ENCODE measurements around the gene FCMR.

Gene FCMR

GRCh38 chr1:206922524-206922923 lies 783 bp upstream of the FCMR start:
- ATAC-seq: no peak
- TF ChIP-seq PPARA (CRISPR knock-in tag; IDR thresholded peaks at IDR 0.05; ENCODE audit: borderline replicate concordance): no peak
- TF ChIP-seq, protein P1, sequence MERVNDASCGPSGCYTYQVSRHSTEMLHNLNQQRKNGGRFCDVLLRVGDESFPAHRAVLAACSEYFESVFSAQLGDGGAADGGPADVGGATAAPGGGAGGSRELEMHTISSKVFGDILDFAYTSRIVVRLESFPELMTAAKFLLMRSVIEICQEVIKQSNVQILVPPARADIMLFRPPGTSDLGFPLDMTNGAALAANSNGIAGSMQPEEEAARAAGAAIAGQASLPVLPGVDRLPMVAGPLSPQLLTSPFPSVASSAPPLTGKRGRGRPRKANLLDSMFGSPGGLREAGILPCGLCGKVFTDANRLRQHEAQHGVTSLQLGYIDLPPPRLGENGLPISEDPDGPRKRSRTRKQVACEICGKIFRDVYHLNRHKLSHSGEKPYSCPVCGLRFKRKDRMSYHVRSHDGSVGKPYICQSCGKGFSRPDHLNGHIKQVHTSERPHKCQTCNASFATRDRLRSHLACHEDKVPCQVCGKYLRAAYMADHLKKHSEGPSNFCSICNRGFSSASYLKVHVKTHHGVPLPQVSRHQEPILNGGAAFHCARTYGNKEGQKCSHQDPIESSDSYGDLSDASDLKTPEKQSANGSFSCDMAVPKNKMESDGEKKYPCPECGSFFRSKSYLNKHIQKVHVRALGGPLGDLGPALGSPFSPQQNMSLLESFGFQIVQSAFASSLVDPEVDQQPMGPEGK (CRISPR knock-in tag; IDR thresholded peaks at IDR 0.05; ENCODE audit: borderline replicate concordance): no peak
- no peak for TF ChIP-seq ZFP30 (CRISPR knock-in tag; IDR thresholded peaks at IDR 0.05)
- no peak for TF ChIP-seq SNAI2 (CRISPR knock-in tag; IDR thresholded peaks at IDR 0.05)
- no peak for TF ChIP-seq BACH2 (CRISPR knock-in tag; IDR thresholded peaks at IDR 0.05; ENCODE audit: borderline replicate concordance)
- no peak for TF ChIP-seq ZFP3 (CRISPR knock-in tag; IDR thresholded peaks at IDR 0.05)
- TF ChIP-seq TSHZ2 (CRISPR knock-in tag; IDR thresholded peaks at IDR 0.05): no peak
- no peak for TF ChIP-seq RARB (CRISPR knock-in tag; IDR thresholded peaks at IDR 0.05)
- TF ChIP-seq TCF4 (CRISPR knock-in tag; IDR thresholded peaks at IDR 0.05; ENCODE audit: borderline replicate concordance): no peak
- no peak for TF ChIP-seq ARNTL (CRISPR knock-in tag; IDR thresholded peaks at IDR 0.05; ENCODE audit: borderline replicate concordance, low read depth)
- TF ChIP-seq, protein P2, sequence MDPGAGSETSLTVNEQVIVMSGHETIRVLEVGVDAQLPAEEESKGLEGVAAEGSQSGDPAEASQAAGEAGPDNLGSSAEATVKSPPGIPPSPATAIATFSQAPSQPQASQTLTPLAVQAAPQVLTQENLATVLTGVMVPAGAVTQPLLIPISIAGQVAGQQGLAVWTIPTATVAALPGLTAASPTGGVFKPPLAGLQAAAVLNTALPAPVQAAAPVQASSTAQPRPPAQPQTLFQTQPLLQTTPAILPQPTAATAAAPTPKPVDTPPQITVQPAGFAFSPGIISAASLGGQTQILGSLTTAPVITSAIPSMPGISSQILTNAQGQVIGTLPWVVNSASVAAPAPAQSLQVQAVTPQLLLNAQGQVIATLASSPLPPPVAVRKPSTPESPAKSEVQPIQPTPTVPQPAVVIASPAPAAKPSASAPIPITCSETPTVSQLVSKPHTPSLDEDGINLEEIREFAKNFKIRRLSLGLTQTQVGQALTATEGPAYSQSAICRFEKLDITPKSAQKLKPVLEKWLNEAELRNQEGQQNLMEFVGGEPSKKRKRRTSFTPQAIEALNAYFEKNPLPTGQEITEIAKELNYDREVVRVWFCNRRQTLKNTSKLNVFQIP (CRISPR knock-in tag; IDR thresholded peaks at IDR 0.05; ENCODE audit: borderline replicate concordance, low read depth): no peak
- TF ChIP-seq ZNF70 (CRISPR knock-in tag; IDR thresholded peaks at IDR 0.05): no peak
- no peak for TF ChIP-seq ZC3H10 (CRISPR knock-in tag; IDR thresholded peaks at IDR 0.05)
- no peak for TF ChIP-seq ISL1 (CRISPR knock-in tag; IDR thresholded peaks at IDR 0.05)
- no peak for TF ChIP-seq ESRRG (CRISPR knock-in tag; IDR thresholded peaks at IDR 0.05)
- TF ChIP-seq ZNF565 (CRISPR knock-in tag; conservative IDR thresholded peaks at IDR 0.05; ENCODE audit: low read depth): no peak
- no peak for TF ChIP-seq ZNF8 (CRISPR knock-in tag; IDR thresholded peaks at IDR 0.05)
- TF ChIP-seq, protein P3, sequence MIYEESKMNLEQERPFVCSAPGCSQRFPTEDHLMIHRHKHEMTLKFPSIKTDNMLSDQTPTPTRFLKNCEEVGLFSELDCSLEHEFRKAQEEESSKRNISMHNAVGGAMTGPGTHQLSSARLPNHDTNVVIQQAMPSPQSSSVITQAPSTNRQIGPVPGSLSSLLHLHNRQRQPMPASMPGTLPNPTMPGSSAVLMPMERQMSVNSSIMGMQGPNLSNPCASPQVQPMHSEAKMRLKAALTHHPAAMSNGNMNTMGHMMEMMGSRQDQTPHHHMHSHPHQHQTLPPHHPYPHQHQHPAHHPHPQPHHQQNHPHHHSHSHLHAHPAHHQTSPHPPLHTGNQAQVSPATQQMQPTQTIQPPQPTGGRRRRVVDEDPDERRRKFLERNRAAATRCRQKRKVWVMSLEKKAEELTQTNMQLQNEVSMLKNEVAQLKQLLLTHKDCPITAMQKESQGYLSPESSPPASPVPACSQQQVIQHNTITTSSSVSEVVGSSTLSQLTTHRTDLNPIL (CRISPR knock-in tag; IDR thresholded peaks at IDR 0.05; ENCODE audit: low read depth): no peak

GRCh38 chr1:206918076-206918475 lies 3.7 kb downstream of the FCMR start:
- ATAC-seq: no peak
- TF ChIP-seq, protein P4, sequence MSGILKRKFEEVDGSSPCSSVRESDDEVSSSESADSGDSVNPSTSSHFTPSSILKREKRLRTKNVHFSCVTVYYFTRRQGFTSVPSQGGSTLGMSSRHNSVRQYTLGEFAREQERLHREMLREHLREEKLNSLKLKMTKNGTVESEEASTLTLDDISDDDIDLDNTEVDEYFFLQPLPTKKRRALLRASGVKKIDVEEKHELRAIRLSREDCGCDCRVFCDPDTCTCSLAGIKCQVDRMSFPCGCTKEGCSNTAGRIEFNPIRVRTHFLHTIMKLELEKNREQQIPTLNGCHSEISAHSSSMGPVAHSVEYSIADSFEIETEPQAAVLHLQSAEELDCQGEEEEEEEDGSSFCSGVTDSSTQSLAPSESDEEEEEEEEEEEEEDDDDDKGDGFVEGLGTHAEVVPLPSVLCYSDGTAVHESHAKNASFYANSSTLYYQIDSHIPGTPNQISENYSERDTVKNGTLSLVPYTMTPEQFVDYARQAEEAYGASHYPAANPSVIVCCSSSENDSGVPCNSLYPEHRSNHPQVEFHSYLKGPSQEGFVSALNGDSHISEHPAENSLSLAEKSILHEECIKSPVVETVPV (CRISPR knock-in tag; IDR thresholded peaks at IDR 0.05): no peak
- TF ChIP-seq PPARA (CRISPR knock-in tag; IDR thresholded peaks at IDR 0.05; ENCODE audit: borderline replicate concordance) (no peak), ZC3H10 (CRISPR knock-in tag; IDR thresholded peaks at IDR 0.05) (no peak)

- ATAC-seq: no peak
- TF ChIP-seq ZFP3 (CRISPR knock-in tag; IDR thresholded peaks at IDR 0.05): no peak
- no peak for TF ChIP-seq ARNTL (CRISPR knock-in tag; IDR thresholded peaks at IDR 0.05; ENCODE audit: borderline replicate concordance, low read depth)
- TF ChIP-seq TOX (CRISPR knock-in tag; IDR thresholded peaks at IDR 0.05; ENCODE audit: borderline replicate concordance): no peak
- TF ChIP-seq RARB (CRISPR knock-in tag; IDR thresholded peaks at IDR 0.05): no peak
- no peak for TF ChIP-seq ZNF565 (CRISPR knock-in tag; conservative IDR thresholded peaks at IDR 0.05; ENCODE audit: low read depth)
Observed at GRCh38 chr1:206916000-206916709, 5.6 kb downstream of the FCMR start.

Measured in SK-N-SH treated with all-trans-retinoic acid at 6 μM for 48 hours (cell line).